Vagina (tissue), 2 donors: ENCODE data around the gene MEIS1.

Experiments used
- POLR2A ChIP-seq, 2 donors: fragments of 450-650 bp; IDR thresholded peaks; one replicate each; pipeline ENCODE4 v1.6.1; 2017; ENCODE audit warnings: antibody characterized with exemption in 2 of 2, mild to moderate bottlenecking in 2 of 2, moderate library complexity in 2 of 2
- POLR2AphosphoS5 ChIP-seq, 2 donors: sonication (generic); formaldehyde crosslinking; IDR thresholded peaks; one replicate each; pipeline ENCODE4 v1.9.0; 2017; ENCODE audit warnings: antibody characterized with exemption in 2 of 2, mild to moderate bottlenecking in 2 of 2, low read depth in 1 of 2; ENCODE audit not compliant: insufficient read depth in 1 of 2
- TF ChIP-seq, protein P1 (sequence below), 3 experiments: fragments of 450-650 bp in 2 of 3; fragments of 200-600 bp in 1 of 3; sonication (generic) in 1 of 3; IDR thresholded peaks; one replicate each; pipeline ENCODE4 v1.5.1; 2017 to 2019; ENCODE audit warnings: antibody characterized with exemption in 3 of 3, mild to moderate bottlenecking in 2 of 3, moderate library complexity in 2 of 3

GRCh38 chr2:66548422-66548821 lies 113.5 kb downstream of the MEIS1 start:
- TF ChIP-seq, protein P1, sequence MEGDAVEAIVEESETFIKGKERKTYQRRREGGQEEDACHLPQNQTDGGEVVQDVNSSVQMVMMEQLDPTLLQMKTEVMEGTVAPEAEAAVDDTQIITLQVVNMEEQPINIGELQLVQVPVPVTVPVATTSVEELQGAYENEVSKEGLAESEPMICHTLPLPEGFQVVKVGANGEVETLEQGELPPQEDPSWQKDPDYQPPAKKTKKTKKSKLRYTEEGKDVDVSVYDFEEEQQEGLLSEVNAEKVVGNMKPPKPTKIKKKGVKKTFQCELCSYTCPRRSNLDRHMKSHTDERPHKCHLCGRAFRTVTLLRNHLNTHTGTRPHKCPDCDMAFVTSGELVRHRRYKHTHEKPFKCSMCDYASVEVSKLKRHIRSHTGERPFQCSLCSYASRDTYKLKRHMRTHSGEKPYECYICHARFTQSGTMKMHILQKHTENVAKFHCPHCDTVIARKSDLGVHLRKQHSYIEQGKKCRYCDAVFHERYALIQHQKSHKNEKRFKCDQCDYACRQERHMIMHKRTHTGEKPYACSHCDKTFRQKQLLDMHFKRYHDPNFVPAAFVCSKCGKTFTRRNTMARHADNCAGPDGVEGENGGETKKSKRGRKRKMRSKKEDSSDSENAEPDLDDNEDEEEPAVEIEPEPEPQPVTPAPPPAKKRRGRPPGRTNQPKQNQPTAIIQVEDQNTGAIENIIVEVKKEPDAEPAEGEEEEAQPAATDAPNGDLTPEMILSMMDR (IDR thresholded peaks at IDR 0.05) = no peak
- TF ChIP-seq POLR2AphosphoS5 (IDR thresholded peaks at IDR 0.05; ENCODE audit: insufficient read depth in 1 of 2, low read depth in 1 of 2) (no peak), POLR2A (IDR thresholded peaks at IDR 0.05) (no peak)
